Mucosa of descending colon (tissue), 3 donors: ENCODE results near the gene RBM27. TPM values are rescaled to one million over a fixed set of nuclear protein-coding genes. Genes with fewer than 3 reads are reported as not detected.
"Not testable (repeated sequence)": the region's sequence is repeated elsewhere in the genome, so short reads cannot be mapped to it uniquely, and the experiment has no call there.

Source experiments
- ATAC-seq: fragments of 200-7000 bp; cut with Tn5 transposase; one replicate; pipeline ENCODE4 v1.9.1; 2020; ENCODE audit warnings: mild to moderate bottlenecking, moderate library complexity
- DNase-seq, 3 donors: peaks; one replicate each; pipeline ENCODE4 v3.0.0-alpha.2; 2020
- H3K36me3 ChIP-seq: fragments of 200-600 bp; one replicate; pipeline ENCODE4 v1.8.0; 2021; ENCODE audit warnings: low read depth, mild to moderate bottlenecking
- H3K4me1 ChIP-seq: fragments of 200-600 bp; one replicate; pipeline ENCODE4 v1.8.0; 2021; ENCODE audit warnings: low read depth, mild to moderate bottlenecking
- H3K4me3 ChIP-seq: fragments of 200-600 bp; one replicate; pipeline ENCODE4 v1.8.0; 2021; ENCODE audit warnings: mild to moderate bottlenecking
- H3K9me3 ChIP-seq: fragments of 200-600 bp; one replicate; pipeline ENCODE4 v1.8.0; 2021; ENCODE audit warnings: mild to moderate bottlenecking
- CTCF ChIP-seq: fragments of 200-600 bp; IDR thresholded peaks from one replicate; pipeline ENCODE4 v1.8.0; 2022; ENCODE audit warnings: antibody characterized with exemption, mild to moderate bottlenecking
- intact Hi-C, 2 donors: fragments of 100-400 bp; cut with DNase I in 1 of 2; cut with micrococcal nuclease in 1 of 2; formaldehyde crosslinking; loops; one replicate each; pipeline versions ENCODE4 v1.11.0 to v1.11.1; 2022; cut with DNase I, micrococcal nuclease
- total RNA-seq, 3 donors: library from RNA; stranded (reverse); fragmentation: NEBNext Ultra II Directional in 2 of 3; extraction: Animal tissue kit (Norgen Biotek cat#: 25700) in 2 of 3; gene quantifications; one replicate each; pipeline versions ENCODE4 v1.2.1 to v1.2.4, GENCODE V29; 2021 to 2023
- donor health status: DM: no; HTN: no; CAD: no; lungs with moderate emphysema.
- donor health status: DM: no; HTN: no; CAD: no.
- donor health status: DM: no; HTN: yes; CAD: no.

Gene RBM27
- total RNA-seq, 3 donors from 2014 or later = 14.2 to 18.9 (median 16.1) TPM

- DNase-seq = no peak
- TF ChIP-seq CTCF = no peak
- peaks cover 8% of the 10 kb centered on the region for H3K4me1 ChIP-seq
- intact Hi-C loops = no loop called here
- H3K4me3 ChIP-seq = no peak overlapping the region
- no peak for ATAC-seq
- peaks cover 4% of the 10 kb centered on the region for H3K36me3 ChIP-seq
- H3K9me3 ChIP-seq = no peaks in the 10 kb centered on the region
These were observed 18.2 kb upstream of the RBM27 start for GRCh38 chr5:146185161-146185560.

GRCh38 chr5:146188358-146188757 is 15.0 kb upstream of the RBM27 start:
- Histone ChIP-seq H3K36me3 (no peaks in the 10 kb centered on the region), H3K4me1 (no peaks in the 10 kb centered on the region), H3K9me3 (no peaks in the 10 kb centered on the region), H3K4me3 (no peak overlapping the region)
- ATAC-seq (no peak), DNase-seq (no peak)
- TF ChIP-seq CTCF = no peak
- intact Hi-C loops = no loop called here

GRCh38 chr5:146192571-146193043 is 10.8 kb upstream of the RBM27 start:
- H3K36me3 ChIP-seq = no peaks in the 10 kb centered on the region
- H3K4me1 ChIP-seq = no peaks in the 10 kb centered on the region
- no peak for DNase-seq
- no peak for TF ChIP-seq CTCF
- intact Hi-C loops = no loop called here
- H3K4me3 ChIP-seq = no peak overlapping the region
- no peaks in the 10 kb centered on the region for H3K9me3 ChIP-seq
- ATAC-seq = no peak

- DNase-seq = no peak
- no peak for ATAC-seq
- no peaks in the 10 kb centered on the region for H3K9me3 ChIP-seq
- no peaks in the 10 kb centered on the region for H3K4me1 ChIP-seq
- no peak for TF ChIP-seq CTCF
- H3K4me3 ChIP-seq = no peak overlapping the region
- intact Hi-C loops = no loop called here
- no peaks in the 10 kb centered on the region for H3K36me3 ChIP-seq
These were observed 10.1 kb upstream of the RBM27 start for GRCh38 chr5:146193285-146193684.

GRCh38 chr5:146194997-146195396 is 8.4 kb upstream of the RBM27 start:
- H3K4me1 ChIP-seq, H3K36me3 ChIP-seq, DNase-seq, H3K4me3 ChIP-seq, intact Hi-C loops, ATAC-seq, H3K9me3 ChIP-seq: not testable (repeated sequence)

GRCh38 chr5:146196459-146197048 is 6.9 kb upstream of the RBM27 start:
- TF ChIP-seq CTCF = no peak
- DNase-seq = no peak

More at GRCh38 chr5:146196459-146197048, 6.9 kb upstream of the RBM27 start:
- Histone ChIP-seq H3K9me3 (no peaks in the 10 kb centered on the region), H3K4me3 (no peak overlapping the region), H3K4me1 (no peaks in the 10 kb centered on the region), H3K36me3 (no peaks in the 10 kb centered on the region)
- intact Hi-C loops = no loop called here
- ATAC-seq = no peak
